H1 (cell line): ENCODE measurements around the gene PTPN12. TPM values are rescaled to one million over a fixed set of nuclear protein-coding genes. Genes with fewer than 3 reads are reported as not detected.

ENCODE experiments used
- CTCF ChIA-PET: fragments of 300-600 bp; sonication (Branson Sonifier 250); formaldehyde crosslinking; loops from one replicate; lab custom pipeline; 2021; ENCODE audit not compliant: partially characterized antibody; lab: Charles Lee
- POLR2A ChIA-PET: fragments of 300-600 bp; sonication (Branson Sonifier 250); formaldehyde crosslinking; loops from one replicate; lab custom pipeline; 2021; ENCODE audit warnings: inconsistent platforms; ENCODE audit not compliant: partially characterized antibody; lab: Charles Lee
- DNase-seq, 2 experiments: peaks; one replicate each; pipeline versions ENCODE4 v3.0.0 to v3.0.0-alpha.2; 2010 to 2022; ENCODE audit warnings: low spot score in 2 of 2, low read depth in 1 of 2, mixed read lengths in 1 of 2
- FAIRE-seq: peaks from 2 replicates; lab custom pipeline; 2011; peaks lifted over from hg19 to GRCh38; lab: Jason Lieb, UNC
- H2AFZ ChIP-seq: 2 replicates; pipeline ENCODE4 v1.8.1; 2012; ENCODE audit warnings: low read length, inconsistent platforms
- H2AK5ac ChIP-seq: 2 replicates; pipeline ENCODE4 v1.6.1; 2013; ENCODE audit warnings: low read depth, low read length
- H2BK120ac ChIP-seq: replicated peaks from 2 replicates; pipeline ENCODE3; 2013; ENCODE audit warnings: low read depth, low read length, inconsistent platforms
- H2BK12ac ChIP-seq: 2 replicates; pipeline ENCODE4 v1.6.1; 2013; ENCODE audit warnings: low read depth, low read length
- H2BK15ac ChIP-seq: 2 replicates; pipeline ENCODE4 v1.6.1; 2013; ENCODE audit warnings: low read length
- H2BK20ac ChIP-seq: 2 replicates; pipeline ENCODE4 v1.6.1; 2013; ENCODE audit warnings: low read length
- H2BK5ac ChIP-seq: 2 replicates; pipeline ENCODE4 v1.6.1; 2013; ENCODE audit warnings: low read depth, low read length
- H3K14ac ChIP-seq: 2 replicates; pipeline ENCODE4 v1.6.1; 2013; ENCODE audit warnings: inconsistent platforms; ENCODE audit not compliant: insufficient read length
- H3K18ac ChIP-seq: 2 replicates; pipeline ENCODE4 v1.6.1; 2013; ENCODE audit warnings: low read length; ENCODE audit errors: extremely low read depth
- H3K23ac ChIP-seq: 2 replicates; pipeline ENCODE4 v1.6.1; 2013; ENCODE audit warnings: inconsistent platforms; ENCODE audit not compliant: insufficient read length
- H3K23me2 ChIP-seq: 2 replicates; pipeline ENCODE4 v1.6.1; 2013; ENCODE audit warnings: low read depth, low read length
- H3K27ac ChIP-seq: 2 replicates; pipeline ENCODE4 v1.6.1; 2011; ENCODE audit warnings: low read depth, low read length, inconsistent platforms
- H3K27me3 ChIP-seq, 4 experiments: replicated peaks in 1 of 4; 1 replicate in 1 of 4; 2 replicates in 3 of 4; pipeline versions ENCODE4 v1.6.1 to v1.8.1; 2011 to 2013; ENCODE audit warnings: low read length in 3 of 4, mild to moderate bottlenecking in 3 of 4, inconsistent platforms in 2 of 4, mixed read lengths in 2 of 4, moderate library complexity in 1 of 4; ENCODE audit not compliant: control insufficient read depth in 3 of 4, insufficient read depth in 3 of 4; ENCODE audit errors: extremely low read depth in 1 of 4
- H3K36me3 ChIP-seq, 4 experiments: 2 replicates each; pipeline versions ENCODE4 v1.6.1 to v1.8.1; 2011 to 2013; ENCODE audit warnings: mild to moderate bottlenecking in 4 of 4, low read length in 3 of 4, moderate library complexity in 2 of 4, control low read depth in 1 of 4, inconsistent platforms in 1 of 4; ENCODE audit not compliant: insufficient read depth in 4 of 4, control insufficient read depth in 2 of 4
- H3K4ac ChIP-seq: replicated peaks from 2 replicates; pipeline ENCODE3; 2013; ENCODE audit warnings: low read length, low read depth, mixed read lengths, inconsistent platforms; ENCODE audit not compliant: insufficient read length
- H3K4me1 ChIP-seq, 4 experiments: replicated peaks in 1 of 4; 1 replicate in 1 of 4; 2 replicates in 3 of 4; pipeline versions ENCODE4 v1.6.1 to v1.8.1; 2011 to 2013; ENCODE audit warnings: low read length in 3 of 4, inconsistent platforms in 2 of 4, mixed read lengths in 1 of 4; ENCODE audit not compliant: insufficient read depth in 4 of 4, control insufficient read depth in 3 of 4
- H3K4me2 ChIP-seq, 2 experiments: 2 replicates each; pipeline versions ENCODE4 v1.6.1 to v1.8.1; 2011 to 2013; ENCODE audit warnings: low read depth in 2 of 2, low read length in 2 of 2, control low read depth in 1 of 2, inconsistent platforms in 1 of 2, mild to moderate bottlenecking in 1 of 2; ENCODE audit not compliant: insufficient read depth in 1 of 2
- H3K4me3 ChIP-seq, 4 experiments: fragments of 200-600, 300-600 bp in 1 of 4; sonication (generic), shearing (Covaris generic), sonication (Bioruptor Twin) in 1 of 4; 2 replicates each; pipeline versions ENCODE4 v1.5.1 to v1.8.1; 2011 to 2016; ENCODE audit warnings: low read length in 4 of 4, low read depth in 3 of 4, control low read depth in 2 of 4, inconsistent platforms in 2 of 4, mild to moderate bottlenecking in 2 of 4, mixed read lengths in 1 of 4, moderate library complexity in 1 of 4; ENCODE audit not compliant: insufficient read depth in 2 of 4; ENCODE audit errors: extremely low read depth in 1 of 4
- H3K56ac ChIP-seq: replicated peaks from 2 replicates; pipeline ENCODE3; 2013; ENCODE audit warnings: low read depth, mild to moderate bottlenecking, mixed read lengths, low read length, inconsistent platforms; ENCODE audit not compliant: insufficient read length
- H3K79me1 ChIP-seq: 2 replicates; pipeline ENCODE4 v1.6.1; 2013; ENCODE audit warnings: low read depth, low read length, control low read depth
- H3K79me2 ChIP-seq, 2 experiments: 2 replicates each; pipeline versions ENCODE4 v1.6.1 to v1.8.1; 2012 to 2013; ENCODE audit warnings: low read length in 2 of 2, mild to moderate bottlenecking in 2 of 2, inconsistent platforms in 1 of 2; ENCODE audit not compliant: insufficient read depth in 2 of 2, control insufficient read depth in 1 of 2
- H3K9ac ChIP-seq, 4 experiments: replicated peaks in 1 of 4; 1 replicate in 1 of 4; 2 replicates in 3 of 4; pipeline versions ENCODE4 v1.6.1 to v1.8.1; 2011 to 2013; ENCODE audit warnings: low read depth in 3 of 4, low read length in 3 of 4, control low read depth in 2 of 4, mild to moderate bottlenecking in 2 of 4, moderate library complexity in 2 of 4, inconsistent platforms in 1 of 4; ENCODE audit errors: extremely low read depth in 1 of 4
- H3K9me3 ChIP-seq, 2 experiments: 2 replicates each; pipeline versions ENCODE4 v1.6.1 to v1.8.1; 2012 to 2013; ENCODE audit warnings: mild to moderate bottlenecking in 2 of 2, moderate library complexity in 2 of 2, control low read depth in 1 of 2, inconsistent platforms in 1 of 2, low read depth in 1 of 2, low read length in 1 of 2, mixed read lengths in 1 of 2; ENCODE audit not compliant: insufficient read depth in 2 of 2
- H4K20me1 ChIP-seq, 2 experiments: replicated peaks in 1 of 2; 2 replicates each; pipeline versions ENCODE3 to v1.8.1; 2011 to 2013; ENCODE audit warnings: inconsistent platforms in 2 of 2, low read length in 2 of 2, mild to moderate bottlenecking in 1 of 2; ENCODE audit not compliant: insufficient read depth in 2 of 2, control insufficient read depth in 1 of 2
- H4K5ac ChIP-seq: 2 replicates; pipeline ENCODE4 v1.6.1; 2013; ENCODE audit warnings: low read length, low read depth, mixed read lengths, inconsistent platforms; ENCODE audit not compliant: insufficient read length
- H4K8ac ChIP-seq: 2 replicates; pipeline ENCODE4 v1.8.0; 2013; ENCODE audit warnings: mild to moderate bottlenecking, moderate library complexity, low read length, inconsistent platforms; ENCODE audit not compliant: insufficient read depth; ENCODE audit errors: extremely low read depth
- H4K91ac ChIP-seq: replicated peaks from 2 replicates; pipeline ENCODE3; 2013; ENCODE audit warnings: low read length, mixed read lengths, inconsistent platforms; ENCODE audit not compliant: insufficient read length
- BACH1 ChIP-seq: IDR thresholded peaks from 2 replicates; pipeline ENCODE4 v1.6.1; 2012; ENCODE audit warnings: low read length, improper control_type of control experiment
- CEBPB ChIP-seq: IDR thresholded peaks from 2 replicates; pipeline ENCODE4 v1.6.1; 2012; ENCODE audit warnings: low read depth, low read length
- EZH2 ChIP-seq: fragments of 200-600 bp; sonication (generic); IDR thresholded peaks from 2 replicates; pipeline ENCODE4 v1.7.1; 2012; ENCODE audit warnings: low read depth, mild to moderate bottlenecking, moderate library complexity, low read length, inconsistent platforms; ENCODE audit not compliant: severe bottlenecking
- JUN ChIP-seq: IDR thresholded peaks from 2 replicates; pipeline ENCODE4 v1.6.1; 2011; ENCODE audit warnings: low read depth, mild to moderate bottlenecking, improper control_type of control experiment, low read length
- SP2 ChIP-seq: IDR thresholded peaks from 2 replicates; pipeline ENCODE4 v1.6.1; 2012; ENCODE audit warnings: mild to moderate bottlenecking, low read length, inconsistent platforms
- polyA plus RNA-seq, 7 experiments: library from polyadenylated mRNA; depleted of rRNA in 3 of 7; stranded (reverse) in 5 of 7; unstranded in 2 of 7; fragments of >200 nt in 5 of 7; fragments of 200-250 nt in 2 of 7; gene quantifications; 1 replicate in 5 of 7; 2 replicates in 1 of 7; 4 replicates in 1 of 7; pipeline versions ENCODE4 v1.2.1 to v1.2.3, GENCODE V29; 2011 to 2013; ENCODE audit warnings: missing spikeins in 2 of 7, mixed read lengths in 2 of 7
- total RNA-seq: library from RNA; stranded (reverse); fragmentation: NEBNext Ultra II Directional; extraction: Animal tissue kit (Norgen Biotek cat#: 25700); gene quantifications from 2 replicates; pipeline ENCODE4 v1.2.1, GENCODE V29; 2021
- TF ChIP-seq, protein P1 (sequence below): IDR thresholded peaks from 2 replicates; pipeline ENCODE4 v1.6.1; 2012; ENCODE audit warnings: inconsistent platforms
- TF ChIP-seq, protein P2 (sequence below): IDR thresholded peaks from 2 replicates; pipeline ENCODE4 v1.6.1; 2012; ENCODE audit warnings: inconsistent platforms
- TF ChIP-seq, protein P3 (sequence below): IDR thresholded peaks from 2 replicates; pipeline ENCODE4 v1.6.1; 2011; ENCODE audit warnings: low read depth, mild to moderate bottlenecking, low read length; ENCODE audit not compliant: insufficient read depth

Gene PTPN12
- total and polyA plus RNA-seq, 2 of the 8 experiments (the other 6 are each of a cell fraction or from before 2014, with no cell fraction given) = 39.7 to 132 TPM

DNA sequence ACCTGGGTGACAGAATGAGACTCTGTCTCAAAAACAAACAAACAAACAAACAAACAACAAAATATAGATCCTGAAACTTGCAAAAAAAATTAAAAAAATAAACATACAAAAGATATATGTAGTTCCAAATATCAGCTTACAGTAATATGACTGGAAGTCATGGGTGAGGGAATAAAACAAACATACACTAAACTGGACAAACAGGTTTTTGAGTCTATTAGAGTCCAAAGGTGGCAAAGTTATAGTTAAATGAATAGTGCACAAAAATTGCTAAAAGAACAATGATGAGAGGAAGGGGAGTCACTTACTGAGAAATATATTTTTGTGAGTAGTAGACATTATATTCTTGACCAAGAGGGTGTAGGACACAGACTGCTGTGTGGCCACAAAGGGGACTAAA, 142.5 kb downstream of the PTPN12 start:
- no peak for FAIRE-seq

More for the DNA sequence above, 142.5 kb downstream of the PTPN12 start:
- no peaks in the 10 kb centered on the region for H3K79me1 ChIP-seq
- H3K18ac ChIP-seq = no peak overlapping the region
- no peak overlapping the region for H4K8ac ChIP-seq
- H3K9me3 ChIP-seq = no peaks in the 10 kb centered on the region
- H2BK12ac ChIP-seq = no peak overlapping the region
- ChIA-PET CTCF (interaction anchor here (1.1 to 2.5 kb wide), 4 partner anchors 13 to 227 kb away, joined by 3 to 8 read pairs (median 4); no protein-coding TSS in a partner anchor), POLR2A (interaction anchor here (1.0 kb wide), 1 partner anchor 16 kb away, joined by 3 read pairs; no protein-coding TSS in a partner anchor)
- H2BK15ac ChIP-seq = no peak overlapping the region
- TF ChIP-seq BACH1 = no peak
- no peak for TF ChIP-seq CEBPB
- TF ChIP-seq, protein P1, sequence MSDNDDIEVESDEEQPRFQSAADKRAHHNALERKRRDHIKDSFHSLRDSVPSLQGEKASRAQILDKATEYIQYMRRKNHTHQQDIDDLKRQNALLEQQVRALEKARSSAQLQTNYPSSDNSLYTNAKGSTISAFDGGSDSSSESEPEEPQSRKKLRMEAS = no peak
- no peak for TF ChIP-seq SP2
- no peak for TF ChIP-seq JUN
- no peak for TF ChIP-seq EZH2
- TF ChIP-seq, protein P2, sequence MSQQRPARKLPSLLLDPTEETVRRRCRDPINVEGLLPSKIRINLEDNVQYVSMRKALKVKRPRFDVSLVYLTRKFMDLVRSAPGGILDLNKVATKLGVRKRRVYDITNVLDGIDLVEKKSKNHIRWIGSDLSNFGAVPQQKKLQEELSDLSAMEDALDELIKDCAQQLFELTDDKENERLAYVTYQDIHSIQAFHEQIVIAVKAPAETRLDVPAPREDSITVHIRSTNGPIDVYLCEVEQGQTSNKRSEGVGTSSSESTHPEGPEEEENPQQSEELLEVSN = no peak
- TF ChIP-seq, protein P3, sequence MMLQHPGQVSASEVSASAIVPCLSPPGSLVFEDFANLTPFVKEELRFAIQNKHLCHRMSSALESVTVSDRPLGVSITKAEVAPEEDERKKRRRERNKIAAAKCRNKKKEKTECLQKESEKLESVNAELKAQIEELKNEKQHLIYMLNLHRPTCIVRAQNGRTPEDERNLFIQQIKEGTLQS = no peak
- H2BK20ac ChIP-seq = no peak overlapping the region
- no peak overlapping the region for H3K9ac ChIP-seq
- no peaks in the 10 kb centered on the region for H4K20me1 ChIP-seq
- no peak overlapping the region for H3K4me3 ChIP-seq
- no peak overlapping the region for H3K27ac ChIP-seq
- H2BK5ac ChIP-seq = no peak overlapping the region
- no peak overlapping the region for H4K5ac ChIP-seq
- H3K23ac ChIP-seq = no peak overlapping the region
- no peaks in the 10 kb centered on the region for H3K79me2 ChIP-seq
- peaks cover 0 to 19% (median 9%) of the 10 kb centered on the region in 4 experiments; a peak in 2 of 8 replicates for H3K36me3 ChIP-seq
- no peak overlapping the region for H4K91ac ChIP-seq
- no peak overlapping the region for H3K56ac ChIP-seq
- no peak overlapping the region for H2AK5ac ChIP-seq
- H3K23me2 ChIP-seq = no peaks in the 10 kb centered on the region
- H3K14ac ChIP-seq = no peak overlapping the region
- H3K4me2 ChIP-seq = no peak overlapping the region
- H3K4ac ChIP-seq = no peak overlapping the region
- DNase-seq = no peak
- no peak overlapping the region for H2AFZ ChIP-seq
- H2BK120ac ChIP-seq = no peak overlapping the region
- no peaks in the 10 kb centered on the region for H3K27me3 ChIP-seq
- peaks cover 0 to 6% (median 2%) of the 10 kb centered on the region in 4 experiments; a peak in 2 of 7 replicates for H3K4me1 ChIP-seq
